ENCODE data around the gene CNTNAP3B. TPM values are rescaled to one million over a fixed set of nuclear protein-coding genes. Genes with fewer than 3 reads are reported as not detected.

The CNTNAP3B gene
- not detected for total RNA-seq

DNA sequence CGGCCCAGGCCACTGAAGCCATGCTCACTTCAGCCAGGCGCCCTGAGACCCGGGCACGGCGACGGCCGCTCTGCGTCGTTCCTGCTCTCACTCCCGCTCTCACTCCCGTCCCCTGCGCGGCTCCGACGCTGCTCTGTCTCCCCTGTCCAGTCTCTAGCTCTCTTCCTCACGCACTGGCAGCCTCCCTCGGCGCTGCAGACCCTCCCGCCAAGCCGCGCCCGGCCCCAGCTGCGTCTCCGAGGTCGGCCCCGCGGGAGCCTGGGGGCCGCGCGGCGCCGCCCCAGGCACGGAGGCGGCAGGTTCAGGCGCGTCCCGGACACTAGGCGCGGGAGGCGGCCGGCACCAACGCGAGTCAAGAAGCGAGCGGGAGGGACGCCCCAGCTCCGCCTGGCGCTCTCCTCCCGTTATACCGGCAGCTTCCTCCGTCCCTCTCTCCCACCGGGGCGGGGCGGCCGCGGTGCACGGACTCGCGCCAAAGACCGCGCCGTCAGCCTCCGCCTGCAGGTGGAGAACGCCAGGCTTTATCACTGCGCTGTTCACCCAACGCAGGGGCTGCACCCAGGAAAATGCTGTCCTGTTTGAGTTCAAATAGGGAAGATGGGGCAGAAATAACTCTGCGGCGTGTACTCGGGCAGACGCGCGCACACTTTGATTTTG lies at the start of gene CNTNAP3B:
CNTNAP3B (minus strand) TSS at position 354 of the 657 bp plus-strand sequence; CDS start at position 22, 332 bp downstream.

Other genes with a start within 250 kb of the CNTNAP3B start
- gene SPATA31A6, start 54.2 kb upstream of the CNTNAP3B start, total RNA-seq: not detected

All from activated naive CD4-positive, alpha-beta T cell treated with anti-CD3 and anti-CD28 coated beads, Interleukin-2, amount 10 ng/mL, durations not matched to agents 5 hours and 36 hours (primary cell).